HEK293 (cell line): ENCODE data around the gene SYNPO2.

Experiments used
- CTCF ChIA-PET: fragments of 350-600 bp; formaldehyde crosslinking; extraction: SDS; loops from one replicate; lab custom pipeline; 2021; ENCODE audit warnings: antibody characterized with exemption; lab: Yijun Ruan, JAX
- POLR2A ChIA-PET: fragments of 300-600 bp; formaldehyde crosslinking; extraction: SDS; loops from one replicate; lab custom pipeline; 2020; ENCODE audit warnings: antibody characterized with exemption, inconsistent platforms; lab: Yijun Ruan, JAX
- H3K27ac ChIP-seq: fragments of 200-500 bp; sonication (Bioruptor generic); 2 replicates; pipeline ENCODE4 v1.5.1; 2014; ENCODE audit warnings: low read depth, low read length, control low read depth, inconsistent platforms; ENCODE audit errors: extremely low read depth
- H3K36me3 ChIP-seq, 2 experiments: fragments of 200-500 bp in 1 of 2; sonication (Bioruptor generic) in 1 of 2; 1 replicate in 1 of 2; 2 replicates in 1 of 2; pipeline ENCODE4 v1.5.1; 2014 to 2017; ENCODE audit warnings: inconsistent platforms in 2 of 2, low read length in 2 of 2; ENCODE audit not compliant: control insufficient read depth in 2 of 2, insufficient read depth in 1 of 2
- H3K4me1 ChIP-seq: fragments of 200-500 bp; sonication (Bioruptor generic); 2 replicates; pipeline ENCODE4 v1.5.1; 2014; ENCODE audit warnings: mild to moderate bottlenecking, low read length, inconsistent platforms; ENCODE audit not compliant: control insufficient read depth, insufficient read depth
- H3K4me3 ChIP-seq: 2 replicates; pipeline ENCODE4 v1.5.1; 2011; ENCODE audit warnings: low read depth, mild to moderate bottlenecking, control low read depth, low read length, moderate library complexity
- H3K9me3 ChIP-seq: fragments of 200-500 bp; sonication (Bioruptor generic); 2 replicates; pipeline ENCODE4 v1.5.1; 2014; ENCODE audit warnings: low read depth, low read length, inconsistent platforms; ENCODE audit not compliant: control insufficient read depth, insufficient read depth
- BCL11B ChIP-seq: fragments of 450-650 bp; formaldehyde crosslinking; IDR thresholded peaks from 2 replicates; pipeline ENCODE4 v1.5.1; 2016; ENCODE audit warnings: low read depth, missing biosample characterization, missing genetic modification characterization
- CTCF ChIP-seq: fragments of 450-650 bp; formaldehyde crosslinking; IDR thresholded peaks from 2 replicates; pipeline ENCODE4 v1.5.1; 2016; ENCODE audit warnings: missing biosample characterization, missing genetic modification characterization
- IKZF3 ChIP-seq: fragments of 450-650 bp; IDR thresholded peaks from 2 replicates; pipeline ENCODE4 v1.5.0; 2018; ENCODE audit warnings: missing biosample characterization, mild to moderate bottlenecking, missing genetic modification characterization, moderate library complexity
- KLF10 ChIP-seq: fragments of 450-650 bp; IDR thresholded peaks from 2 replicates; pipeline ENCODE4 v1.5.1; 2018; ENCODE audit warnings: missing biosample characterization, mild to moderate bottlenecking, missing genetic modification characterization
- PRDM1 ChIP-seq: fragments of 450-650 bp; formaldehyde crosslinking; IDR thresholded peaks from 2 replicates; pipeline ENCODE4; 2016; ENCODE audit warnings: missing biosample characterization, missing genetic modification characterization
- PRDM10 ChIP-seq: fragments of 450-650 bp; formaldehyde crosslinking; IDR thresholded peaks from 2 replicates; pipeline ENCODE4 v1.5.1; 2016; ENCODE audit warnings: missing biosample characterization, missing genetic modification characterization
- ZBTB49 ChIP-seq: fragments of 450-650 bp; formaldehyde crosslinking; IDR thresholded peaks from 2 replicates; pipeline ENCODE4 v1.5.1; 2016; ENCODE audit warnings: missing biosample characterization, missing genetic modification characterization, low read depth
- ZNF16 ChIP-seq: fragments of 450-650 bp; formaldehyde crosslinking; IDR thresholded peaks from 2 replicates; pipeline ENCODE4 v1.5.1; 2016; ENCODE audit warnings: low read depth, missing biosample characterization, missing genetic modification characterization
- ZNF23 ChIP-seq: fragments of 450-650 bp; formaldehyde crosslinking; IDR thresholded peaks from 2 replicates; pipeline ENCODE4 v1.5.1; 2016; ENCODE audit warnings: missing biosample characterization, missing genetic modification characterization, borderline replicate concordance
- ZNF423 ChIP-seq: fragments of 450-650 bp; formaldehyde crosslinking; IDR thresholded peaks from 2 replicates; pipeline ENCODE4 v1.5.1; 2016; ENCODE audit warnings: missing biosample characterization, missing genetic modification characterization
- ZNF513 ChIP-seq: fragments of 450-650 bp; IDR thresholded peaks from 2 replicates; pipeline ENCODE4 v1.5.1; 2018; ENCODE audit warnings: missing biosample characterization, missing genetic modification characterization
- ZNF585B ChIP-seq: fragments of 450-650 bp; formaldehyde crosslinking; IDR thresholded peaks from 2 replicates; pipeline ENCODE4 v1.5.1; 2016; ENCODE audit warnings: missing biosample characterization, missing genetic modification characterization
- ZNF664 ChIP-seq: fragments of 450-650 bp; formaldehyde crosslinking; IDR thresholded peaks from 2 replicates; pipeline ENCODE4 v1.5.1; 2016; ENCODE audit warnings: missing biosample characterization, missing genetic modification characterization
- ZNF670 ChIP-seq: fragments of 450-650 bp; formaldehyde crosslinking; IDR thresholded peaks from 2 replicates; pipeline ENCODE4 v1.5.1; 2016; ENCODE audit warnings: missing biosample characterization, missing genetic modification characterization, low read depth
- ZNF76 ChIP-seq: fragments of 450-650 bp; formaldehyde crosslinking; IDR thresholded peaks from 2 replicates; pipeline ENCODE4; 2016; ENCODE audit warnings: low read depth, missing biosample characterization, missing genetic modification characterization, borderline replicate concordance
- ZNF837 ChIP-seq: fragments of 450-650 bp; formaldehyde crosslinking; IDR thresholded peaks from 2 replicates; pipeline ENCODE4 v1.5.1; 2016; ENCODE audit warnings: missing biosample characterization, missing genetic modification characterization

Gene SYNPO2

GRCh38 chr4:118962540-118962939 lies 73.9 kb downstream of the SYNPO2 start:
- ChIA-PET POLR2A (no interaction called here), CTCF (interaction anchor here (0.8 to 0.9 kb wide), 4 partner anchors 9 to 98 kb away, joined by 3 to 4 read pairs (median 4); no protein-coding TSS in a partner anchor)
- no peak for TF ChIP-seq ZNF513 (tag by site-specific recombination)
- TF ChIP-seq KLF10: no peak
- TF ChIP-seq ZNF76 (tag by site-specific recombination): no peak
- no peak for TF ChIP-seq ZBTB49 (tag by site-specific recombination)
- TF ChIP-seq PRDM1 (tag by site-specific recombination): no peak
- TF ChIP-seq BCL11B (tag by site-specific recombination): no peak
- TF ChIP-seq ZNF664 (tag by site-specific recombination): no peak
- no peak for TF ChIP-seq IKZF3 (tag by site-specific recombination)
- TF ChIP-seq CTCF (tag by site-specific recombination): no peak
- TF ChIP-seq ZNF423 (tag by site-specific recombination): no peak
- no peak for TF ChIP-seq ZNF585B (tag by site-specific recombination)
- no peak for TF ChIP-seq ZNF670 (tag by site-specific recombination)
- Histone ChIP-seq H3K4me3 (no peak overlapping the region), H3K9me3 (no peaks in the 10 kb centered on the region), H3K4me1 (no peaks in the 10 kb centered on the region), H3K27ac (no peak overlapping the region), H3K36me3 (no peaks in the 10 kb centered on the region)

GRCh38 chr4:118964891-118965411 lies 76.3 kb downstream of the SYNPO2 start:
- POLR2A ChIA-PET: no interaction called here
- TF ChIP-seq ZNF837 (tag by site-specific recombination): no peak
- CTCF ChIA-PET: no interaction called here

GRCh38 chr4:118967393-118967792 lies 78.7 kb downstream of the SYNPO2 start:
- TF ChIP-seq PRDM10 (tag by site-specific recombination) (peak; percentile 37; the same call in 1 of the 2 replicates), ZNF23 (no peak), ZNF16 (no peak)
- no peaks in the 10 kb centered on the region for H3K9me3 ChIP-seq
- H3K36me3 ChIP-seq: no peaks in the 10 kb centered on the region
- H3K4me3 ChIP-seq: no peak overlapping the region
- H3K4me1 ChIP-seq: no peaks in the 10 kb centered on the region
- H3K27ac ChIP-seq: no peak overlapping the region
- POLR2A ChIA-PET: no interaction called here
- CTCF ChIA-PET: interaction anchor here (0.6 to 2.1 kb wide), 7 partner anchors 83 to 280 kb away, joined by 3 to 6 read pairs (median 4); no protein-coding TSS in a partner anchor

More at GRCh38 chr4:118964891-118965411, 76.3 kb downstream of the SYNPO2 start:
- no peaks in the 10 kb centered on the region for H3K4me1 ChIP-seq
- H3K9me3 ChIP-seq: no peaks in the 10 kb centered on the region
- H3K36me3 ChIP-seq: no peaks in the 10 kb centered on the region
- no peak overlapping the region for H3K4me3 ChIP-seq
- H3K27ac ChIP-seq: no peak overlapping the region
